Stimulated activated CD4-positive, alpha-beta T cell treated with anti-CD3 and anti-CD28 coated beads, TNF-alpha, amount 100 ng/mL, for 1 hour (primary cell): ENCODE results near the gene SNX8.

ENCODE experiments used
- DNase-seq, 3 donors: peaks; one replicate each; pipeline ENCODE4 v3.0.0-alpha.2; 2020; ENCODE audit warnings: low read depth in 3 of 3, low spot score in 1 of 3

Gene SNX8

GRCh38 chr7:2247141-2247995 is 66.9 kb downstream of the SNX8 start:
- DNase-seq = no peak

- DNase-seq = no peak
Measured at GRCh38 chr7:2245883-2246675, 68.2 kb downstream of the SNX8 start.

- DNase-seq = no peak
Measured at GRCh38 chr7:2244404-2244995, 69.7 kb downstream of the SNX8 start.

- no peak for DNase-seq
Measured at GRCh38 chr7:2243458-2243857, 70.8 kb downstream of the SNX8 start.

- DNase-seq = no peak
Measured at GRCh38 chr7:2242541-2243429, 71.5 kb downstream of the SNX8 start.

GRCh38 chr7:2241580-2242540 is 72.4 kb downstream of the SNX8 start, which contains the start of the genes MRM2 and NUDT1:
Gene MRM2 (minus strand): TSS chr7:2242205. CDS start chr7:2242169, 36 bp downstream.
Gene NUDT1 (plus strand): TSS chr7:2242226. CDS start chr7:2244575, 2,349 bp downstream.
- DNase-seq = peak; percentile 31 to 68 (median 34)

GRCh38 chr7:2239242-2239641 is 75.0 kb downstream of the SNX8 start:
- no peak for DNase-seq

- DNase-seq = no peak
Measured at GRCh38 chr7:2237109-2237602, 77.1 kb downstream of the SNX8 start.

GRCh38 chr7:2233926-2234325 is 80.3 kb downstream of the SNX8 start:
- no peak for DNase-seq

GRCh38 chr7:2232766-2233520 is 81.3 kb downstream of the SNX8 start, which contains the start of gene MAD1L1:
Gene MAD1L1 (minus strand): TSS chr7:2232945. CDS start chr7:2230133, 2,812 bp downstream.
- DNase-seq = peak; percentile 69 to 81 (median 73)

- DNase-seq = no peak
Measured at GRCh38 chr7:2231992-2232765, 82.1 kb downstream of the SNX8 start.

- DNase-seq = no peak
Measured at GRCh38 chr7:2230882-2231281, 83.4 kb downstream of the SNX8 start.

GRCh38 chr7:2230226-2230625 is 84.0 kb downstream of the SNX8 start:
- no peak for DNase-seq

GRCh38 chr7:2229467-2229866 is 84.8 kb downstream of the SNX8 start:
- DNase-seq = no peak

GRCh38 chr7:2228921-2229320 is 85.3 kb downstream of the SNX8 start:
- DNase-seq = no peak

- DNase-seq = no peak
Measured at GRCh38 chr7:2227699-2228098, 86.5 kb downstream of the SNX8 start.

GRCh38 chr7:2225830-2226229 is 88.4 kb downstream of the SNX8 start:
- DNase-seq = no peak

- DNase-seq = no peak
Measured at GRCh38 chr7:2225336-2225735, 88.9 kb downstream of the SNX8 start.
